HG03439 (cell line): ENCODE measurements around the gene CKLF.
A peak's percentile ranks its signal among the peaks of the same experiment; 100 is the strongest.

Experiments used
- ATAC-seq: cut with Tn5 transposase; IDR thresholded peaks from one replicate; pipeline ENCODE4 v1.9.1; 2021; ENCODE audit warnings: mild to moderate bottlenecking, moderate library complexity; ENCODE audit not compliant: unreplicated experiment

The CKLF gene

DNA sequence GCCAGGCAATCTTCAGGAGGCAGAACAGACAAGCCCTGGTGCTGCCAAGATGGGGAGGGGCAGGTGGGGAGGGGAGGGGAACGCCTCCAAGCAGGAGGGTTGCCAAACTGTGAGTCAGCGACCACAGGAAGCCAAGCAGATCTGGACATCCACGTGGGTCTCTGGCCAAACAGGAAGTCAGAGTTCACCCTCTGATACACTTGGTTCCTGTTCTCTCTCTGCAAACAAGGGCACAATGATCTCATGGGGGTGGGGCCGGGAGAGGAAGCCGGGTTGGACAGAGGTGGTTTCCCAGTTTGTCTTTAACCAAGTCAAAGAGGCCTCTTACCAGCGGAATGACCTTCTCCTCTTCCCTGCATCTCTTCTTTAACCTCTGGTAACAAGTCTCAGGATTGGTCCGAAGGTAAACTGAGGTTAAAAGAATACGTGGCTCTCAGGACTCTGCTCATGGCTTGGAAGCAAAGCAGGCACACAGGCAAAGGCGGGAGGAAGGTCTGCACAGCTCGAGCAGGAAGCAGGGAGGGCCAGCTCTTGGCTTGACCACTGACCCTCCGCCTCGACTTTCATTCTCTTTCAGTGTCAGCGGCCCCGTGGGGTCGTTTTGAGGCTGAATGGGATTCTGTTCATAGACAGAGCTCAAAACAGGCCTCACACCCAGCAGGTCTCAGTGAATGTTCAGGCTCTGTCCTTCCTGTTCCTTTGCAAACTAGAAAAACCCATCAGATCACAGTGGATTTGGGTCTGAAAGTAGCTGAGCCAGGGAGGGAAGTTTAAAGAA is 35.4 kb upstream of the CKLF start:
- ATAC-seq, result peak; percentile 98

GRCh38 chr16:66517586-66518263 is 34.7 kb upstream of the CKLF start:
- ATAC-seq, result no peak

GRCh38 chr16:66519482-66520373 is 32.6 kb upstream of the CKLF start:
- ATAC-seq, result no peak

DNA sequence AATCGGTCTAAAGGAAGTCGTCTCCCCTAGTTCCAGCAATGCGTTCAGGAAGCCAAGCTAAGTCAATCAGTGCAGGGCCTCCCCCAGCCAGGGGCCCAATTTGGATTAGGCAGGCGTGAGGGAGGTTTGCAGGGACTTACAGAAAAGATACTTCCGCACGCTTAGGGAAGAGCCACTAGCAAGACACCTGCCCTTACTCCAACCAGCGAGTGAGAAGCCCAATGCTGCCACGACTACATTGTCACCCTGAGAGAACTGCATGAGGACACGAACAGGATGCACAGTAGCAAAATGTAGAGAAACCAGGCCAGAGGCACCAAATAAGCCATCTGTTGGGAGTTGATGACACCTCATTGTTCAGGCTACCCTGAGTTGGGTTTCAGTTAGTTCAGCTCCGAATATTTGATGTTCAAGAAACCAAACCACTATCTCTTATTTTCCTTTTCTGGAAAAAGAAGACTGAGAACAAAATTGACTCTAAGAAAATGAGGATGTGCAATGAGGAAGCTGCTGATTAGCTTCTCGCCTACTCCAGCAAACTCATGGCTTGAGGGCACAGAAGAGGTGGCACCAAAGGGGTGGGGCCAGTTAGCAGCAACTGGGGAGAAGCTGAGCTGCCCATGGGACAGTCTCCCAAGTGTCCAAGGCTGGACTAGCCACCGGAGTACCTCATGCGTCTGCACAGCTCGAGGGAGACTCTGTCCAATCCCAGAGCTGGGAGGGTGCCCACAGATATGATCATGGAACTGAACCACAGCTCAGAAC is 31.8 kb upstream of the CKLF start:
- no peak for ATAC-seq

- no peak for ATAC-seq
These were observed 31.1 kb upstream of the CKLF start for GRCh38 chr16:66521252-66521713.

- peak; percentile 65 for ATAC-seq
These were observed 30.2 kb upstream of the CKLF start for GRCh38 chr16:66521951-66522771.

DNA sequence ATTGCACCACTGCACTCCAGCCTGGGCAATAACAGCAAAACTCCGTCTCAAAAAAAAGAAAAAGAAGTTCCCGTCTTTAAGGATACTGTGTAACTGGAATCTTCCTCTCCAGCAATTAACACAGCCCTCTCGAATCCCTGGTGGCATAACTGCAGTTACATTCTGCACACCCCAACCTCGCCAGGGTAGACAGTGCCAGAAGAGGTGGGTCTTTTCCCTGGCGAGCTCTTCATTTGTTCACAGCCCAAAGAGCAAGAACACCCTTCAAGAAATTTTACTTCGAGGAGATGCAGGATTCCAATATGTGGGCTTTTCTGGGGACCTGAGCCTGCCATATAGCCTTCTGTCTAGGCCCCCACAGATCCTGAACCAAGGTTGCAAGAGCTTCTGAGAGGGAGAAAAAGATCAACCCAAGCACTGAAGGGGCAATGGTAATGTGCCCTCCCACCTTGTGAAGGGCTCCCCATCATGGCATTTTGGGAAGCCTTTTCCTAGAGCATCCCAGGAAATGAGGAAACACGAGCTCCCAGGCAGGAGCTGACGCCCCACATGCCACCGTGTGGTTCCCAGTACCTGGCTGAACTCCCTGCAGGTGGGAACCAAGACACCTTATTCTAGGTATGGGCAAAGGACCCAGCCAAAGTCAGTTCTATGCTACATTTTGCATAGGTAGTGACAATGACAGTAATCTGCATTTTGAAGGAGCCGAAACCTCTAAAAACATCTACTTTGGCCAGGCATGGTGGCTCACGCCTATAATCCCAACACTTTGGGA is 29.4 kb upstream of the CKLF start:
- ATAC-seq, result no peak

GRCh38 chr16:66523861-66524354 is 28.5 kb upstream of the CKLF start:
- ATAC-seq, result no peak

DNA sequence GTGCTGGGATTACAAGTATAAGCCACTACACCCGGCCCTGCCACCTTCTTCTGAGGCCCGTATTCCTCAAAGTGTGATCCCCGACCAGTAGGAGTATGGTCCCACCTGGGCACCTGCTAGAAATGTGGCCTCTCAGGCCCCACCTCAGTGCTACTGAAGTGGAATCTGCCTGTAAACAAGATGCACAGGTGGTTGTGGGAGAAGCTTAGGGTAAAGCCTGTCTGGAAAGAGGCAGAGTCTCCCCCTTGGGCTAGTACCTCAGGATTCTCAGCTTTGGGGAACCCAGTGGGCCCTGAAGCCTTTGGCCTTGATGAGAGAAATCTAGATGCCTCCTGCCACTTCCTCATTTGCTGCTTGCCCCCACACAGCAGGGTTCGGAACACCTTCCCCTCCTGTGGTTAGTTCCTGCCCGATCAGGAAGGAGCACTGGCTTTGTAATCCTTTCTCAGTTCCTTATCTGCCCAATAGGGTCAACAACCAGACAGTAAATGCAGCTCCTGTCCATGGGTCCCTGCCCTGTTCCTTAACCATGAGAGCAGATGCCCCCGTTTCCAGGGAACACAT is 27.7 kb upstream of the CKLF start:
- peak; percentile 44 for ATAC-seq

GRCh38 chr16:66525396-66526180 is 26.8 kb upstream of the CKLF start:
- ATAC-seq, result no peak

DNA sequence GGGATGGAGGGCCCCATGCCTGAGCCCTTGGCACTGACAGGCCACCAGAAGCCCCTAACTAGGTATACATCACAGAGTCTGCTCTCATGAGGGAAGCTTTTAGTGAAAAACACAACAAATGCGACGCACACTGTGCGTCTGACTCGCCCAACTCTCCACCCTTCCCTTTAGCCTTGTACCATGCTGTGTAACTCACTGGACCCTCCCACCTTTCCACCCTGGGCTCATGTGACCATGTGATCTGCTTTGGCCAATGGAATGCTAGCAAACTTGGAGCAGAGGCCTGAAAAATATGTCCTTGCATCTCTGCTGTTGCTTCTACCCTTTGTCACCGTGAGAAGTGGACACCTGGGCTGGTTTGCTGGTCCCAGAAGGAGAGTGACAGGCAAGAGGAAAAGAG is 24.1 kb upstream of the CKLF start:
- ATAC-seq, result no peak

GRCh38 chr16:66529475-66529874 is 22.9 kb upstream of the CKLF start:
- no peak for ATAC-seq

DNA sequence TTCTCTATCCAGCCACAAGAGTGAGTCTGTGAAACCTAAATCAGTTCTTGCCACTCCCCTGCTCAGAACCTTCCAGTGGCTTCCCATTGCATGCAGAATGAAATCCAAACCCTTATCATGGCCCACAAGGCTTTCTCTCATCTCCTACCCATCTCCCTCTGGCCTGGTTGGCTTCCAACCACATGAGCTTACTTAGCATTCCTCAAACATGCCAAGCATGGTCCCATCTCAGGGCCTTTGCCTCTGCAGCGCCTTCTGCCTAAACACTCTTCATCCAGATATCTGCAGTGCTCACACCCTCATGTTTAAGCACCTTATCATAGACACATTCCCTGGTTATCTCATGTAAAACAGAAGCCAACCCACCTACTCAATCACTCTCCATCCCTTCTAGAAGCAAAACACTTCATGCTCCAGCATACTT is 18.0 kb upstream of the CKLF start:
- no peak for ATAC-seq

- no peak for ATAC-seq
These were observed 15.9 kb upstream of the CKLF start for GRCh38 chr16:66536525-66536924.

GRCh38 chr16:66537236-66537635 is 15.1 kb upstream of the CKLF start:
- ATAC-seq, result no peak

DNA sequence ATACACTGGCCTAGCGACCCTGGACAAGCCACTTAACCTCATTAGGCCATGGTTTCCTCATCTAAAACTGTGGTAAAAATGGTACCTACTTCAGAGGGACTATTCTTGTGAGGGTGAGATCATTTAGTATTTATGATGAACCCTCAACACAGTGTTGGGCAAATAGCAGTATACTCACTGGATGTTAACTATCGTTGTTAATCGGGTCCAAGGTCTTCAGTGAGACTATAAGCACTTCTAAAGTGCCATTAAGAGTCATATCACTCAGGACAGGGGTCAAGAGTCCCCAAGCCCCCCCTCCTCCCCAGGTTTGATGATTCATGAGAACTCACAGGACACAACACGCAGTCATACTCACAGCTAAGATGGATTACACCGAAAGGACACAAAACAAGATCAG is 13.5 kb upstream of the CKLF start:
- ATAC-seq, result no peak

GRCh38 chr16:66539623-66540469 is 12.5 kb upstream of the CKLF start:
- ATAC-seq, result no peak
